Amygdala (tissue), 56 donors: ENCODE data around the gene CDAN1.
"Not testable (repeated sequence)": the region's sequence is repeated elsewhere in the genome, so short reads cannot be mapped to it uniquely, and the experiment has no call there.

Source experiments
- DNase-seq, 56 donors: peaks; one replicate each; lab custom pipeline; 2025; lab: John Stamatoyannopoulos, UW

CDAN1 gene

DNA sequence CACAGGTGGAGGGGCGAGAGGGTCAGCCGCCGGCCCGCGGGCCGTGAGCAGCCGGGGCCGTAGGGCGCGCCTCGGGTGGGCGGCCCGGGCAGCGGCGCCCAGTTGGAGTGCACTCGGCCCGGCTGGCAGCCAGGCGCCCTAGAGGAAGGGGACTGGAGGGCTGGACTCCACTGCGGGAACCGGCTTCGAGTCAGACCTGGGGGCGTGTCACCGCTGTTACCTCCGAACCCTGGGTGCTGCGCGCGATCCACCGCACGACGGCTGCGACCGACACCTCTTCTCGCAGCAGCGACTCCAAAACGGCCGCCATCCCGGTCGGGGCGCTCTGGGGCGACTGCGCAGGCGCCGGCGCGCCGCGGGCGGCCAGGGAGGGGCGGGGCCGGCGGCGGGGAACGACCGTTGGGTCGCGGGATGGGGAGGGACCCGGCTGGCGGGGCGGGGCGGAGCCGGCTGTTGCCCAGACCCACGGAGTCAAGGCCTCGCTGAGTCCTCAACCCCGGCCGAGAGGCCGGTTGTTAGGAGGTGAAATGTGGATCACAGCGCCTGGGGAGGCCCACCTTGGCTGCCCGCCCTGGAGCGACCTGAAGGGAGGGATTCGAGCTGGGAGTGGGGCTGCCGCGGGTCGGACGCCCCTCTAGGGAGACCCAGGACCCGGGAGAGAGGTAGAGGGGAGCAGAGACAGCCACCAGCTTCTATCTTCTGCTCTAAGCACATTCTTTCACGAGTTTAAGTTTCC is at the start of gene CDAN1:
CDAN1 (minus strand) TSS at position 336 of the 736 bp plus-strand sequence; CDS start at position 310, 26 bp downstream.
- DNase-seq, result peak; percentile 38 to 90 (median 78)

GRCh38 chr15:42785569-42785968 is 48.6 kb upstream of the CDAN1 start:
- no peak for DNase-seq

GRCh38 chr15:42784705-42785104 is 47.8 kb upstream of the CDAN1 start:
- DNase-seq, result no peak

GRCh38 chr15:42782716-42783115 is 45.8 kb upstream of the CDAN1 start:
- no peak for DNase-seq

- no peak for DNase-seq
Observed at GRCh38 chr15:42775416-42775815, 38.5 kb upstream of the CDAN1 start.

- DNase-seq, result no peak
Observed at GRCh38 chr15:42772901-42773300, 36.0 kb upstream of the CDAN1 start.

GRCh38 chr15:42772144-42772543 is 35.2 kb upstream of the CDAN1 start:
- DNase-seq, result peak in 13 of 56 donors; percentile 1 to 33 (median 4)

DNA sequence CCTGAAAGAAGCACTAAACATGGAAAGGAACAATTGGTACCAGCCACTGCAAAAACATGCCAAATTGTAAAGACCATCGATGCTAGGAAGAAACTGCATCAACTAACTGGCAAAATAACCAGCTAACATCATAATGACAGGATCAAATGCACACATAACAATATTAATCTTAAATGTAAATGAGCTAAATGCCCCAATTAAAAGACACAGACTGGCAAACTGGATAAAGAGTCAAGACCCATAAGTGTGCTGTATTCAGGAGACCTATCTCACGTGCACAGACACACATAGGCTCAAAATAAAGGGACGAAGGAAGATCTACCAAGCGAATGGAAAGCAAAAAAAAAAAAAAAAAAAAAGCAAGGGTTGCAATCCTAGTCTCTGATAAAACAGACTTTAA is 29.2 kb upstream of the CDAN1 start:
- DNase-seq, result not testable (repeated sequence)

DNA sequence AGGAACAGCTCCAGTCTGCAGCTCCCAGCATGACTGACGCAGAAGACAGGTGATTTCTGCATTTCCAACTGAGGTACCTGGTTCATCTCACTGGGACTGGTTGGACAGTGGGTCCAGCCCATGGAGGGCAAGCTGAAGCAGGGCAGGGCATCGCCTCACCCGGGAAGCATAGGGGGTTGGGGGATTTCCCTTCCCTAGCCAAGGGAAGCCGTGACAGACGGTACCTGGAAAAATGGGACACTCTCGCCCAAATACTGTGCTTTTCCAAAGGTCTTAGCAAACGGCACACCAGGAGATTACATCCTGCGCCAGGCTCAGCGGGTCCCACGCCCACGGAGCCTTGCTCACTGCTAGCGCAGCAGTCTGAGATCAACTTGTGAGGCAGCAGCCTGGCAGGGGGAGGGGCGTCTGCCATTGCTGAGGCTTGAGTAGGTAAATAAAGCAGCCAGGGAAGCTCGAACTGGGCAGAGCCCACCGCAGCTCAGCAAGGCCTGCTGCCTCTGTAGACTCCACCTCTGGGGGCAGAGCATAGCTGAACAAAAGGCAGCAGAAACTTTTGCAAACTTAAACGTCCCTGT is 27.3 kb upstream of the CDAN1 start:
- peak in 7 of 56 donors; percentile 0 to 15 (median 7) for DNase-seq

GRCh38 chr15:42761813-42762212 is 24.9 kb upstream of the CDAN1 start:
- DNase-seq, result not testable (repeated sequence)

DNA sequence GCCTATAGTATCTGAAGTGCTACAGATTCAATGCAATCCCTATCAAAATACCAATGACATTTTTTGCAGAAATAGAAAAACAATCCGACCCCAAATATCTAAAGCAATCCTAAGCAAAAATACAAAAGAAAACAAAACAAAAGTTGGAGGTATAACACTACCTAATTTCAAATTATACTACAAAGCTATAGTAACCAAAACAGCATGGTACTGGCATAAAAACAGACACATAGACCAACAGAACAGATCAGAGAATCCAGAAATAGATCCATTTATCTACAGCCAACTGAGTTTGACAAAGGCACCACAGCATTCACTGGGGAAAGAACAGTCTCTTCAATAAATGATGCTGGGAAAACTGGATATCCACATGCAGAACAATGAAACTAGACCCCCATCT is 23.8 kb upstream of the CDAN1 start:
- no peak for DNase-seq

DNA sequence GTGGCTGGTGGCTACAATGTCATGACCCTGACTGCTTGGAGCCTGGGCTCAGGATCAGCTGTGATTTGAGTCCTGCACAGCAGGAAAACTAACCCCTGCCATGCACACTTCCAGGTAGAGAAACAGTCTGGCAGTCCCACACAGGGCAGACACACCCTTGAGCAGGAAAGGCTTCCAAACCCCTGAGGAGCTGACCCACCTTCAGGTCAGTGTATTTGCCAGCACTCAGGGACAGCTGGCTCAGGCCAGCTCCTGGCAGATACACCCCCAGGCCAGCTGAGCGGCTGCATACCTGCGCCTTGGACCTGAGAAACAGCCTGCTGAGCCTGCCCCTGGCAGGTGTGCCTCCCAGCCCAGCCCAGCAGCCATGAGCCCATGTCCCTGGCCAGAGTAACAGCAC is 22.2 kb upstream of the CDAN1 start:
- DNase-seq, result no peak

DNA sequence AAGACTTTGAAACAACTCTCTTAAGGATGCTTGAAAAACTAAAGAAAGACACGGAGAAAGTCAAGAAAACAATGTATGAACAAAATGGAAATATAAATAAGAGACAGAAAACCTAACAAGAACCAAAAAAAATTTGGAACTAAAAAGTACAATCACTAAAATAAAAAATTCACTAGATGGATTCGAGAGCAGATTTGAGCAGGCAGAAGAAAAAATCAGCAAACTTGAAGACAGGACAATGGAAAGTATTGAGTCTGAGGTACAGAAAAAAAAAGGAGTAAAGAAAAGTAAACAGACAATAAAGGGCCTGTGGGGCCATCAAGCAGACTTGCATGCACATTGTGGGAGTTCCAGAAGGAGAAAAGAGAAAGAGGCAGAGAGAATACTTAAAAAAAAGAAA is 13.4 kb upstream of the CDAN1 start:
- no peak for DNase-seq

DNA sequence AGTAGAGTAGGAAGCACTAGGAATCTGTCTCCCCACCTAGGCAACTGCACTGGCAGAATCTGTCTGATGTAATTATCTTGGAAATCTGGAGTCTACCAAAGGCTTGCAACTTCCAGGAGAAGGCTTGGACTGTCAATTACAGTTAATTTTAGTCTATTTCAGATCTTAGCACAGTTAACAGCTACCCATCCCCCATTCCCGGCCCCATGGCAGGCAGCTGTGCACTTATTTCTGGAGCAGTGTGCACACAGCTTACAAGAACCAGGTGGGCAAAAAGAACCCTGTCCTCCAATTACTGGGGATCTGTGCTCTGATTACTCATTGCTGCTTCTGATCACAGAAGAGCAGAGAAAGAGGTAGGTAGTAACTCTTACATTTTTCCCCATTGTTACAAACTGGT is 12.3 kb upstream of the CDAN1 start:
- no peak for DNase-seq

- DNase-seq, result no peak
Observed at GRCh38 chr15:42744195-42744594, 7.3 kb upstream of the CDAN1 start.

DNA sequence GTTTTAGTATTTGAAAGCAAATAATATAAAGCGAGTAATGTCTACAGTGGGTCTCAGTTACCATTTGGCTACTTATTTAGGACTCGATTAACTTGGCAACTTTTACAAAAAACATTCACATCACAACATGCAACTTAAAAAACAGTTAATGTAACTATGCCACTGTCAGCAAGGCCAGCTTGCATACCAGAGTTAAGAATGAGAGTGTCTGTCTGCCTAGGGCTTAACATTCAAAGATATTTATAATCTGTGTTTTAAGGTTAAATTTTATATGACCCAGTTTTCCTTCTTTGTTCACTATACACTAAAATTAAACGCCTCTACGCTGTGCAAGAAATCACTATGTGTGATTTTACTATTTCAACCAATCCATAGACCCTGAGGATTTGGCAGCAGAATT is 5.2 kb upstream of the CDAN1 start:
- DNase-seq, result no peak

DNA sequence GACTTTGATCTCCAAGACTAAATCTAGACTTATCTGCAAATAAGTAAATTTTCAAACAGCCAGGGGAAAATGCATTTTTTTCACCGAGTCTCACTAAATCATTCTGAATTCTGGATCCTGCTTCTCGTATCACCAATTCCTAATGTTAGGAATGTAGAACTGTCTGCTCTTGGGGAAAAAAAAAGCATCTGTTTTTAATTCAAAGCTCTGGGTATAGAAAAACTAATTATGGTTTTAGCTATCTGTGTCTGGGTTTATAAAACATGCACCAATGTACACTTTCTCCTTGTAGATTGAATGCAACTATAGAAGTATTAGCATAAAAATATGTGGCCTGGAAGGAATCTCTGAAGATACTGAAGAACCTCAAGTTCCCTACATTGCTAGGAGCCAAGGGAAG is 4.8 kb upstream of the CDAN1 start:
- DNase-seq, result no peak

GRCh38 chr15:42737529-42738328 is 801 bp upstream of the CDAN1 start:
- DNase-seq, result no peak

- DNase-seq, result peak in 2 of 56 donors; percentile 26 to 33
Observed at GRCh38 chr15:42736178-42736792, 643 bp downstream of the CDAN1 start.

- no peak for DNase-seq
Observed at GRCh38 chr15:42735382-42736165, 1.4 kb downstream of the CDAN1 start.
